GM19025 (cell line): Measurements from ENCODE around the gene GABARAP.

Source experiments
- ATAC-seq: cut with Tn5 transposase; IDR thresholded peaks from one replicate; pipeline ENCODE4 v1.9.1; 2021; ENCODE audit warnings: mild to moderate bottlenecking, low read depth, moderate library complexity; ENCODE audit not compliant: unreplicated experiment

GABARAP gene

GRCh38 chr17:7224110-7224509 lies 18.1 kb downstream of the GABARAP start:
- no peak for ATAC-seq

- no peak for ATAC-seq
These were observed 18.9 kb downstream of the GABARAP start for GRCh38 chr17:7223375-7223774.

GRCh38 chr17:7222972-7223292 lies 19.3 kb downstream of the GABARAP start:
- no peak for ATAC-seq

GRCh38 chr17:7222093-7222971 lies 19.9 kb downstream of the GABARAP start:
- ATAC-seq, result no peak

GRCh38 chr17:7221278-7222092 lies 20.8 kb downstream of the GABARAP start:
- ATAC-seq, result no peak

- ATAC-seq, result no peak
These were observed 21.5 kb downstream of the GABARAP start for GRCh38 chr17:7220593-7221277.

- peak; percentile 61 for ATAC-seq
These were observed 22.2 kb downstream of the GABARAP start, which contains the start of the genes ACADVL and DLG4 for GRCh38 chr17:7219812-7220592. TSS of gene ACADVL (plus strand) at chr17:7219938. CDS start at chr17:7219985, 47 bp downstream. TSS of gene DLG4 (minus strand) at chr17:7219836.

GRCh38 chr17:7219229-7219811 lies 22.9 kb downstream of the GABARAP start:
- ATAC-seq, result no peak

GRCh38 chr17:7218758-7219157 lies 23.5 kb downstream of the GABARAP start:
- ATAC-seq, result no peak

GRCh38 chr17:7218166-7218565 lies 24.1 kb downstream of the GABARAP start:
- no peak for ATAC-seq

GRCh38 chr17:7217113-7217987 lies 24.9 kb downstream of the GABARAP start:
- ATAC-seq, result no peak

- ATAC-seq, result no peak
These were observed 25.8 kb downstream of the GABARAP start for GRCh38 chr17:7216242-7217112.

GRCh38 chr17:7215652-7216180 lies 26.5 kb downstream of the GABARAP start:
- no peak for ATAC-seq

GRCh38 chr17:7215136-7215638 lies 27.1 kb downstream of the GABARAP start:
- no peak for ATAC-seq

GRCh38 chr17:7214300-7215135 lies 27.7 kb downstream of the GABARAP start:
- peak; percentile 63 for ATAC-seq

GRCh38 chr17:7213895-7214299 lies 28.4 kb downstream of the GABARAP start:
- no peak for ATAC-seq
